Measurements from ENCODE around the gene RERE. TPM values are rescaled to one million over a fixed set of nuclear protein-coding genes. Genes with fewer than 3 reads are reported as not detected.
"Not testable (repeated sequence)": the region's sequence is repeated elsewhere in the genome, so short reads cannot be mapped to it uniquely, and the experiment has no call there.

Gene RERE
- total and polyA plus RNA-seq, 2 donors (not counting 3 experiments of a cell fraction or from before 2014, with no cell fraction given) = 14.1 to 113 TPM

- CTCF ChIA-PET = interaction anchor here (1.0 to 9.0 kb wide), 17 partner anchors 12 to 179 kb away, joined by 3 to 140 read pairs (median 9); partner anchors contain the start of gene RERE
- no peak overlapping the region for H3K4me2 ChIP-seq (ENCODE audit: insufficient read depth, low read length)
Measured at GRCh38 chr1:8727809-8728213, 89.6 kb downstream of the RERE start.

GRCh38 chr1:8727316-8727715 lies 90.1 kb downstream of the RERE start:
- H3K79me2 ChIP-seq (ENCODE audit: control insufficient read depth, insufficient read depth, low read length); H3K9me3 ChIP-seq (replicated peaks; ENCODE audit: control insufficient read depth, insufficient read depth, low read length); FAIRE-seq; BruUV-seq (replicated peaks); H3K4me3 ChIP-seq (replicated peaks in 1 of 3; ENCODE audit: insufficient read depth in 1 of 3, low read depth in 1 of 3, low read length in 3 of 3); H3K9me1 ChIP-seq (replicated peaks; ENCODE audit: control insufficient read depth, extremely low read depth, insufficient read depth, low read length); H2AFZ ChIP-seq (ENCODE audit: low read depth, low read length); H3K27ac ChIP-seq (ENCODE audit: insufficient read depth, low read depth, low read length); DNase-seq (ENCODE audit: low read depth, low spot score); H4K20me1 ChIP-seq (replicated peaks; ENCODE audit: control insufficient read depth, extremely low read depth, insufficient read depth, low read length); H3K9ac ChIP-seq (replicated peaks; ENCODE audit: extremely low read depth, insufficient read depth, low read length); dilution Hi-C loops (cut with MboI; ENCODE audit: extremely low pct_ligation_motif_present, low sequenced_read_pairs); H3K36me3 ChIP-seq (ENCODE audit: control insufficient read depth in 2 of 2, extremely low read depth in 1 of 2, insufficient read depth in 2 of 2, low read length in 2 of 2); H3K4me1 ChIP-seq (ENCODE audit: control insufficient read depth, extremely low read depth, insufficient read depth, low read length); H3K27me3 ChIP-seq (ENCODE audit: control insufficient read depth in 2 of 2, insufficient read depth in 2 of 2, low read length in 2 of 2); H3K4me2 ChIP-seq (ENCODE audit: insufficient read depth, low read length); POLR2A ChIA-PET: not testable (repeated sequence)
- CTCF ChIA-PET = interaction anchor here (0.6 to 9.0 kb wide), 54 partner anchors 10 to 411 kb away, joined by 3 to 140 read pairs (median 4); partner anchors contain the start of gene RERE
- intact Hi-C loops (cut with micrococcal nuclease) = loop anchor here (2.0 kb wide), 1 partner anchor 353 kb away; no protein-coding TSS in a partner anchor

More at GRCh38 chr1:8727809-8728213, 89.6 kb downstream of the RERE start:
- H3K9ac ChIP-seq (replicated peaks; ENCODE audit: extremely low read depth, insufficient read depth, low read length) = no peak overlapping the region
- H4K20me1 ChIP-seq (replicated peaks; ENCODE audit: control insufficient read depth, extremely low read depth, insufficient read depth, low read length) = no peaks in the 10 kb centered on the region
- H3K36me3 ChIP-seq (ENCODE audit: control insufficient read depth in 2 of 2, extremely low read depth in 1 of 2, insufficient read depth in 2 of 2, low read length in 2 of 2) = no peaks in the 10 kb centered on the region
- no peaks in the 10 kb centered on the region for H3K79me2 ChIP-seq (ENCODE audit: control insufficient read depth, insufficient read depth, low read length)
- dilution Hi-C loops (cut with MboI; ENCODE audit: extremely low pct_ligation_motif_present, low sequenced_read_pairs) = no loop called here
- no TSS peak for BruUV-seq (replicated peaks)
- intact Hi-C loops (cut with micrococcal nuclease) = loop anchor here (2.0 kb wide), 1 partner anchor 353 kb away; no protein-coding TSS in a partner anchor
- H3K4me3 ChIP-seq (replicated peaks in 1 of 3; ENCODE audit: insufficient read depth in 1 of 3, low read depth in 1 of 3, low read length in 3 of 3) = no peak overlapping the region
- DNase-seq (ENCODE audit: low read depth, low spot score) (no peak), FAIRE-seq (no peak)
- TF ChIP-seq GATA2 (IDR thresholded peaks at IDR 0.05; ENCODE audit: insufficient read depth, insufficient read length, low read depth, low read length) = no peak
- H2AFZ ChIP-seq (ENCODE audit: low read depth, low read length) = no peak overlapping the region
- no peak overlapping the region for H3K27ac ChIP-seq (ENCODE audit: insufficient read depth, low read depth, low read length)
- no peaks in the 10 kb centered on the region for H3K27me3 ChIP-seq (ENCODE audit: control insufficient read depth in 2 of 2, insufficient read depth in 2 of 2, low read length in 2 of 2)
- POLR2A ChIA-PET = no interaction called here
- H3K4me1 ChIP-seq (ENCODE audit: control insufficient read depth, extremely low read depth, insufficient read depth, low read length) = no peaks in the 10 kb centered on the region
- H3K9me1 ChIP-seq (replicated peaks; ENCODE audit: control insufficient read depth, extremely low read depth, insufficient read depth, low read length) = no peaks in the 10 kb centered on the region
- H3K9me3 ChIP-seq (replicated peaks; ENCODE audit: control insufficient read depth, insufficient read depth, low read length) = no peaks in the 10 kb centered on the region

GRCh38 chr1:8726801-8727186 lies 90.6 kb downstream of the RERE start:
- not testable (repeated sequence) for BruUV-seq (replicated peaks)
- CTCF ChIA-PET = interaction anchor here (0.6 to 9.0 kb wide), 62 partner anchors 9 to 410 kb away, joined by 3 to 140 read pairs (median 4); partner anchors contain the start of gene RERE

More at GRCh38 chr1:8726801-8727186, 90.6 kb downstream of the RERE start:
- H3K9me1 ChIP-seq (replicated peaks; ENCODE audit: control insufficient read depth, extremely low read depth, insufficient read depth, low read length); H3K36me3 ChIP-seq (ENCODE audit: control insufficient read depth in 2 of 2, extremely low read depth in 1 of 2, insufficient read depth in 2 of 2, low read length in 2 of 2); FAIRE-seq; H2AFZ ChIP-seq (ENCODE audit: low read depth, low read length); H3K9me3 ChIP-seq (replicated peaks; ENCODE audit: control insufficient read depth, insufficient read depth, low read length); POLR2A ChIA-PET; H3K4me3 ChIP-seq (replicated peaks in 1 of 3; ENCODE audit: insufficient read depth in 1 of 3, low read depth in 1 of 3, low read length in 3 of 3); H4K20me1 ChIP-seq (replicated peaks; ENCODE audit: control insufficient read depth, extremely low read depth, insufficient read depth, low read length); H3K27ac ChIP-seq (ENCODE audit: insufficient read depth, low read depth, low read length); DNase-seq (ENCODE audit: low read depth, low spot score); H3K4me2 ChIP-seq (ENCODE audit: insufficient read depth, low read length); H3K4me1 ChIP-seq (ENCODE audit: control insufficient read depth, extremely low read depth, insufficient read depth, low read length); H3K27me3 ChIP-seq (ENCODE audit: control insufficient read depth in 2 of 2, insufficient read depth in 2 of 2, low read length in 2 of 2); H3K79me2 ChIP-seq (ENCODE audit: control insufficient read depth, insufficient read depth, low read length); dilution Hi-C loops (cut with MboI; ENCODE audit: extremely low pct_ligation_motif_present, low sequenced_read_pairs); H3K9ac ChIP-seq (replicated peaks; ENCODE audit: extremely low read depth, insufficient read depth, low read length): not testable (repeated sequence)
- intact Hi-C loops (cut with micrococcal nuclease) = loop anchor here (1.0 to 2.0 kb wide), 5 partner anchors 23 to 352 kb away; no protein-coding TSS in a partner anchor
